Fibroblast of mammary gland (primary cell): ENCODE results near the gene LONP2.
"Not testable (repeated sequence)": the region's sequence is repeated elsewhere in the genome, so short reads cannot be mapped to it uniquely, and the experiment has no call there.

ENCODE experiments used
- DNase-seq: peaks from one replicate; pipeline ENCODE4 v3.0.0-alpha.2; 2010; ENCODE audit warnings: low read depth
- H3K4me3 ChIP-seq: 2 replicates; pipeline ENCODE4 v1.5.1; 2011; ENCODE audit warnings: low read depth, mild to moderate bottlenecking, low read length, moderate library complexity; ENCODE audit not compliant: control insufficient read depth
- TF ChIP-seq, protein P1 (sequence below): conservative IDR thresholded peaks from 2 replicates; pipeline ENCODE4 v1.5.1; 2011; ENCODE audit warnings: low read depth, low read length, inconsistent platforms; ENCODE audit not compliant: control insufficient read depth, insufficient read depth

LONP2 gene

DNA sequence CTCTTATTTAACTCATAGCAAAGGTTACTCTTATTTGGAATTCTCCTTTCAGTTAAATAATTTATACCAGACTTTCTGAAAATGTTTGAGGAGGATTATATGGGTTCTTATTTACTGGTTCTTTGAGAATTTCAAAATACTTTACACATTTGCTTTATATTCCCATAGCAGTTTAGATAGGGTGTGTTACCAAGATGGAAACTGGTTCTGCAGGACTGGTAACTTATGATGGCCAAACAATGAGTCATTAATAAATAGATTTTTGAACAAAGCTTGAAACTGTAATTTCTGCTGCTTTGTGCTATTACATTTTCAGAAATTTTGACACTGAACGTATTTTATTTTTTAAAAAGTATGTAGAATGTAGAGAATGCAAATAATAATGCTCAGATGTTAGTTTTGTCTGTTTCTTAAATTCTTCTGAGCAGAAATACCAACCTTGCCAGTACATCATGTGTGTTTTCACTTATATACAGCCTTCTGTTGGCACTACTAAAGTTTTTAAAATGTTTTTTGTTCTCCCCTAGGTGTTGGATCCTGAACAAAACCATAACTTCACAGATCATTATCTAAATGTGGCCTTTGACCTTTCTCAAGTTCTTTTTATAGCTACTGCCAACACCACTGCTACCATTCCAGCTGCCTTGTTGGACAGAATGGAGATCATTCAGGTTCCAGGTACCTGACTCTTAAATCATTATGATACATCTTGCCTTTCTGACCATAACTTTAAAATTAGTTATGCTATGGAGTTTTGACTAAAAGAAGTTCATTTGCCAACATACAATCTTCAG lies 51.6 kb downstream of the LONP2 start:
- no peak overlapping the region for H3K4me3 ChIP-seq
- TF ChIP-seq, protein P1, sequence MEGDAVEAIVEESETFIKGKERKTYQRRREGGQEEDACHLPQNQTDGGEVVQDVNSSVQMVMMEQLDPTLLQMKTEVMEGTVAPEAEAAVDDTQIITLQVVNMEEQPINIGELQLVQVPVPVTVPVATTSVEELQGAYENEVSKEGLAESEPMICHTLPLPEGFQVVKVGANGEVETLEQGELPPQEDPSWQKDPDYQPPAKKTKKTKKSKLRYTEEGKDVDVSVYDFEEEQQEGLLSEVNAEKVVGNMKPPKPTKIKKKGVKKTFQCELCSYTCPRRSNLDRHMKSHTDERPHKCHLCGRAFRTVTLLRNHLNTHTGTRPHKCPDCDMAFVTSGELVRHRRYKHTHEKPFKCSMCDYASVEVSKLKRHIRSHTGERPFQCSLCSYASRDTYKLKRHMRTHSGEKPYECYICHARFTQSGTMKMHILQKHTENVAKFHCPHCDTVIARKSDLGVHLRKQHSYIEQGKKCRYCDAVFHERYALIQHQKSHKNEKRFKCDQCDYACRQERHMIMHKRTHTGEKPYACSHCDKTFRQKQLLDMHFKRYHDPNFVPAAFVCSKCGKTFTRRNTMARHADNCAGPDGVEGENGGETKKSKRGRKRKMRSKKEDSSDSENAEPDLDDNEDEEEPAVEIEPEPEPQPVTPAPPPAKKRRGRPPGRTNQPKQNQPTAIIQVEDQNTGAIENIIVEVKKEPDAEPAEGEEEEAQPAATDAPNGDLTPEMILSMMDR: no peak
- no peak for DNase-seq

DNA sequence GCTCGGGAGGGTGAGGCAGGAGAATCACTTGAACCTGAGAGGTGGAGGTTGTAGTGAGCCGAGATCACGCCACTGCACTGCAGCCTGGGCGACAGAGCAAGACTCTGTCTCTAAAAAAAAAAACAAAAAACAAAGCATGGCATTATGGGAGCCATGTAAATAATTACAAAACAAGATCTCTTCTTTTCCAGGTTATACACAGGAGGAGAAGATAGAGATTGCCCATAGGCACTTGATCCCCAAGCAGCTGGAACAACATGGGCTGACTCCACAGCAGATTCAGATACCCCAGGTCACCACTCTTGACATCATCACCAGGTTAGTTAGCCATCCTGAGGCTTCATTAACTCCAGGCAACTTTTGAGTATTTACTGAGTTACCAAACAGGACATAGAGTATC lies 55.4 kb downstream of the LONP2 start:
- H3K4me3 ChIP-seq: no peak overlapping the region
- DNase-seq: no peak
- TF ChIP-seq, protein P1: no peak

DNA sequence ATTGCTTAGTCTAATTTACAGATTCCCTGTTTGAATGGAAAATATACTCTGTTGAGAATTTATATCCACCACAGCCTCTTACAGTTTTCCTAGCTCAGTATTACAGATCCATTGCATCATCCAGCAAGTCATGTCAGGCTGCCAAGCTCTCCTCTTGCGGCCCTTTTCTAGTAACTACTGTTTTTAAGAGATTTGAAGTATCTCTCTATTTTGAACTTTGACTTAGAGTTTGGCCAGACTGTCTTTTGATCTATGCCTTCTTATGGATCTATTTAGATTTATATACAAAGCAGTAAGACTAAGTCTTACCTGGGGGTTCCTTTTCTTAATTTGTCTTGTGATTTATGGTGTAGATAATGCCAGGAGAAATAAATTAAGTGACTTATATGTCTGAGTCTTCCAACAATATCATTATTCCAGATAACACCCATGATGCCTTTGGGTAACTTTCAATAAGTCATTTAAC lies 56.3 kb downstream of the LONP2 start:
- DNase-seq: peak; percentile 66
- TF ChIP-seq, protein P1: no peak
- no peak overlapping the region for H3K4me3 ChIP-seq

DNA sequence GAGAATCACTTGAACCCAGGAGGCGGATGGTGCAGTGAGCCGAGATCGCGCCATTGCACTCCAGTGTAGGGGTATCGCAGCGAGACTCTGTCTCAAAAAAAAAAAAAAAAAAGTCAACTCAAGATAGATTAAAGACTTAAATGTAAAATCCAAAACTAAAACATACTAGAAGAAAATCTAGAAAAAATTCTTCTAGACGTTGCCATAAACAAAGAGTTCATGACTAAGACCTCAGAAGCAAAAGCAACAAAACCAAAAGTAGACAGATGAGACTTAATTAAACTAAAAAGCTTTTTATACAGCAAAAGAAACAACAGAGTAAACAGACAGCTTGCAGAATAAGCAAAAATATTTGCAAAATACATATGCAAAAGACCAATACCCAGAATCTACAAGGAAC lies 64.4 kb downstream of the LONP2 start:
- DNase-seq: no peak
- TF ChIP-seq, protein P1: no peak

DNA sequence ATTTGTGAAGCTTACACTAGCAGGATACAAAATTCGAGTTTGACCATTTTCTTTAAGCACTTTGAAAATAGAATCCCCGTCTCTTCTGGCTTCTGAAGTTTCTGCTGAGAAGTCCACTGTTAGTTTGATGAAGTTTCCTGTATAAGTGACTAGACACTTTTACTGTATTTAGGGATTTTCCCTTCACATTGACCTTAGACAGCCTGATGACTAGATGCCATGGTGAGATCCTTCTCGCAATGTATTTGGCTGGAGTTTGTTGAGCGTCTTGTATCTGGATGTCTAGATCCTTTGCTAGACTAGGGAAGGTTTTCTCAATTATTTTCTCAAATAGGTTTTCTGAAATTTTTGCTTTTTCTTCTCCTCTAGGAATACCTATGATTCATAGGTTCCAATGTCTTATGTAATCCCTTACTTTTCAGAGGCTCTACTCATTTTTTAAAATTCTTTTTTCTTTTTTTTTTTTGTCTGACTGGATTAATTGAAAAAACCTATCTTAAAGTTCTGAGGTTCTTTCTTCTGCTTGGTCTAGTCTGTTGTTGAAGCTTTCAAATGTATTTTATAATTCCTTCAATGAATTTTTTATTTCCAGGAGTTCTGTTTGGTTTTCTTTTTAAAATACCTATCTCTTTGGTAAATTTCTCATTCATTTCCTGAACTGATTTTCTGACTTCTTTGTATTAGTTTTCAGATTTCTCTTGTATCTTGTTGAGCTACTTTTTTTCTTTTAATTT lies 67.0 kb downstream of the LONP2 start:
- DNase-seq: no peak
- no peak overlapping the region for H3K4me3 ChIP-seq
- TF ChIP-seq, protein P1: no peak

More for the DNA sequence above, 64.4 kb downstream of the LONP2 start:
- no peak overlapping the region for H3K4me3 ChIP-seq

DNA sequence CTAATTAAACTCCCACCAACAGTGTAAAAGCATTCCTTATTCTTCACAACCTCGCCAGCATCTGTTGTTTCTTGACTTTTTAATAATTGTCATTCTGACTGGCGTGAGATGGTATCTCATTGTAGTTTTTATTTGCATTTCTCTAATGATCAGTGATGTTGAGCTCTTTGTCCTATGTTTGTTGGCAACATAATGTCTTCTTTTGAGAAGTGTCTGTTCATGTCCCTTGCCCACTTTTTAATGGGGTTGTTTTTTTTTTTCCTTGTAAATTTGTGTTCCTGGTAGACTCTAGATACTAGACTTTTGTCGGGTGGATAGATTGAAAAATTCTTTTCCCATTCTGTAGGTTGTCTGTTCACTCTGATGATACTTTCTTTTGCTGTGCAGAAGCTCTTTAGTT lies 69.8 kb downstream of the LONP2 start:
- H3K4me3 ChIP-seq, DNase-seq: not testable (repeated sequence)

DNA sequence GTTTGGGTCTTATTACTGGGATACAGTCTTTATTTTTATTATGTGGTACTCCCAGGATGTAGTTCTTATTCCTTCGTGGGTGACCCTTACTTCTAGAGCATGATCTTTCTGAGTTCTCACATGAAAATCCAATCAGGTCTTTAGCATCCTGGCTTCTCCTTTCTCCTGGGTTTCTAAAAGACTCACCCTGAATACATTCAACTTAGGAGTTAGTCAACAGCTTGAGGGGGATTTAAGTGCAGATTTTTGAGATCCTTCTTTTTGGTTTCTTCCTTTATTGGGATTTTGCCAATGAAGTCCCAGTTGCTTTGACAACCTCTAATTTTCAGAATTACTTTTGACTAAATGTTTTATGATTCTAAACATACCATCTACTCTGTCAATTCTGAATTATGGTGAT lies 72.9 kb downstream of the LONP2 start:
- TF ChIP-seq, protein P1: no peak
- no peak overlapping the region for H3K4me3 ChIP-seq
- DNase-seq: no peak
